OCI-LY7 (cell line): Measurements from ENCODE around the gene GLT8D2. TPM values are rescaled to one million over a fixed set of nuclear protein-coding genes. Genes with fewer than 3 reads are reported as not detected.

Experiments
- BruUV-seq: library from RNA; stranded (reverse); fragments of 400-500 nt; replicated peaks from 2 replicates; lab custom pipeline; 2021; lab: Mats Ljungman, UMichigan
- CTCF ChIA-PET: fragments of 300-600 bp; sonication (Branson Sonifier 250); formaldehyde crosslinking; loops from one replicate; lab custom pipeline; 2022; ENCODE audit warnings: antibody characterized with exemption; ENCODE audit not compliant: unreplicated experiment; lab: Charles Lee
- POLR2A ChIA-PET: fragments of 300-600 bp; sonication (Branson Sonifier 250); formaldehyde crosslinking; loops from one replicate; lab custom pipeline; 2022; ENCODE audit warnings: antibody characterized with exemption; lab: Charles Lee
- DNase-seq: peaks from one replicate; pipeline ENCODE4 v3.0.0-alpha.2; 2015; ENCODE audit warnings: low spot score
- H2AFZ ChIP-seq: fragments of 200-600 bp; sonication (generic), shearing (Covaris generic); 2 replicates; pipeline ENCODE4 v1.6.1; 2014; ENCODE audit warnings: mild to moderate bottlenecking, antibody characterized with exemption, low read length, moderate library complexity
- H3K27ac ChIP-seq: fragments of 200-600 bp; sonication (generic); 2 replicates; pipeline ENCODE4 v1.5.1; 2014; ENCODE audit warnings: mixed run types, low read depth, mild to moderate bottlenecking, moderate library complexity, low read length, inconsistent platforms; ENCODE audit not compliant: poor library complexity, severe bottlenecking
- H3K36me3 ChIP-seq: fragments of 200-600 bp; sonication (generic); 2 replicates; pipeline ENCODE4 v1.6.1; 2014; ENCODE audit warnings: mild to moderate bottlenecking, antibody characterized with exemption, low read length, moderate library complexity, mixed read lengths; ENCODE audit not compliant: insufficient read depth
- H3K4me1 ChIP-seq: fragments of 200-600 bp; sonication (generic); 2 replicates; pipeline ENCODE4 v1.5.1; 2014; ENCODE audit warnings: mild to moderate bottlenecking, low read length; ENCODE audit not compliant: insufficient read depth, poor library complexity, severe bottlenecking
- H3K4me2 ChIP-seq: fragments of 200-600 bp; sonication (generic); 2 replicates; pipeline ENCODE4 v1.6.1; 2014; ENCODE audit warnings: mild to moderate bottlenecking, low read length
- H3K4me3 ChIP-seq: fragments of 200-600 bp; sonication (generic); 2 replicates; pipeline ENCODE4 v1.5.1; 2014; ENCODE audit warnings: mild to moderate bottlenecking, low read depth, low read length; ENCODE audit not compliant: poor library complexity, severe bottlenecking
- H3K79me2 ChIP-seq: fragments of 200-600 bp; sonication (generic); 2 replicates; pipeline ENCODE4 v1.6.1; 2016; ENCODE audit warnings: low read depth, mild to moderate bottlenecking, low read length, moderate library complexity, mixed read lengths; ENCODE audit not compliant: insufficient read depth
- H3K9me2 ChIP-seq: fragments of 200-600 bp; sonication (generic); 2 replicates; pipeline ENCODE4 v1.6.1; 2016; ENCODE audit warnings: mild to moderate bottlenecking, low read length, mixed read lengths; ENCODE audit not compliant: insufficient read depth
- H3K9me3 ChIP-seq: fragments of 200-600 bp; sonication (generic); 2 replicates; pipeline ENCODE4 v1.6.1; 2014; ENCODE audit warnings: mild to moderate bottlenecking, mixed run types, low read length, mixed read lengths
- H4K20me1 ChIP-seq: fragments of 200-600 bp; sonication (generic); 2 replicates; pipeline ENCODE4 v1.6.1; 2014; ENCODE audit warnings: mild to moderate bottlenecking, antibody characterized with exemption, low read length, moderate library complexity, mixed read lengths; ENCODE audit not compliant: insufficient read depth
- EZH2phosphoT487 ChIP-seq: fragments of 200-600 bp; sonication (generic); IDR thresholded peaks from 2 replicates; pipeline ENCODE4 v1.6.1; 2018; ENCODE audit warnings: low read depth, borderline replicate concordance, mild to moderate bottlenecking, mixed run types, antibody characterized with exemption, low read length, moderate library complexity, mixed read lengths
- intact Hi-C: fragments of 100-400 bp; cut with micrococcal nuclease; formaldehyde crosslinking; loops from one replicate; pipeline ENCODE4 v1.10.0; 2022; ENCODE audit not compliant: unreplicated experiment
- total RNA-seq, 2 experiments: library from RNA; depleted of rRNA in 1 of 2; stranded (reverse); fragments of >200 nt in 1 of 2; shearing (Covaris generic) in 1 of 2; gene quantifications; 2 replicates each; pipeline ENCODE4 v1.2.3, GENCODE V29; 2014 to 2022
- TF ChIP-seq, protein P1 (sequence below): fragments of 200-600 bp; sonication (generic); conservative IDR thresholded peaks from 2 replicates; pipeline ENCODE4 v1.5.1; 2014; ENCODE audit warnings: mild to moderate bottlenecking, antibody characterized with exemption, low read length, moderate library complexity, mixed read lengths

The GLT8D2 gene
- total RNA-seq, 2 experiments from 2014 or later = not detected

DNA sequence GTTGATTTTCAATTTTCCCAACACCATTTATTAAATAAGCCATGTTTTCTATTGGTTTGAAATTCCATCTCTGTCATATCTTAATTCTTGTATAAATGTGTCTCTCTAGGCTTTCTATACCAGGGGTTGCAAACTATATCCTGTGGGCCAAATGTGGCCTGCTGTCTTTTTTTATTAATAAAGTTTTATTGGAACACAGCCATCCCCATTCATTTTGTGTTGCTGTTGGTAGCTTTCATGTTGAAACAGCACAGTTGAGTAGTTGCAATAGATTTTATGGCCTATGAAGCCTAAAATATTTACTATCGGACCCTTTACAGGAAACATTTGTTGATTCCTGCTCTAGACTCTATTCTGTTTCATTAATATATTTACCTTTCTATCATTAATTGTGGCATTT, 23.7 kb upstream of the GLT8D2 start:
- intact Hi-C loops = no loop called here

DNA sequence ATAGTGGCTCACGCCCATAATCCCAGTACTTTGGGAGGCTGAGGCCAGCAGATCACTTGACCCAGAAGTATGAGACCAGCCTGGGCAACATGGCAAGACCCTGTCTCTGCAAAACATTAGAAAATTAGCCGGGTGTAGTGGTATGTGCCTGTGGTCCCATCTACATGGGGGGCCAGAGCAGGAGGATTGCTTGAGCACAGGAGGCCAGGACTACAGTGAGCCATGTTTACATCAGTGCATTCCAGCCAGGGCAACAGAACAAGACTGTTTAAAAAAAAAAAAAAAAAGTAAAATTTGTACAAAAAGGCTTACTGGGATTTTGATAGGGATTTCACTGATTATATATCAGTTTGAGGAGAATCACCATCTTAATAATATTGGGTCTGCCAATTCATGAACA, 22.1 kb upstream of the GLT8D2 start:
- DNase-seq = no peak
- TF ChIP-seq, protein P1, sequence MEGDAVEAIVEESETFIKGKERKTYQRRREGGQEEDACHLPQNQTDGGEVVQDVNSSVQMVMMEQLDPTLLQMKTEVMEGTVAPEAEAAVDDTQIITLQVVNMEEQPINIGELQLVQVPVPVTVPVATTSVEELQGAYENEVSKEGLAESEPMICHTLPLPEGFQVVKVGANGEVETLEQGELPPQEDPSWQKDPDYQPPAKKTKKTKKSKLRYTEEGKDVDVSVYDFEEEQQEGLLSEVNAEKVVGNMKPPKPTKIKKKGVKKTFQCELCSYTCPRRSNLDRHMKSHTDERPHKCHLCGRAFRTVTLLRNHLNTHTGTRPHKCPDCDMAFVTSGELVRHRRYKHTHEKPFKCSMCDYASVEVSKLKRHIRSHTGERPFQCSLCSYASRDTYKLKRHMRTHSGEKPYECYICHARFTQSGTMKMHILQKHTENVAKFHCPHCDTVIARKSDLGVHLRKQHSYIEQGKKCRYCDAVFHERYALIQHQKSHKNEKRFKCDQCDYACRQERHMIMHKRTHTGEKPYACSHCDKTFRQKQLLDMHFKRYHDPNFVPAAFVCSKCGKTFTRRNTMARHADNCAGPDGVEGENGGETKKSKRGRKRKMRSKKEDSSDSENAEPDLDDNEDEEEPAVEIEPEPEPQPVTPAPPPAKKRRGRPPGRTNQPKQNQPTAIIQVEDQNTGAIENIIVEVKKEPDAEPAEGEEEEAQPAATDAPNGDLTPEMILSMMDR = no peak
- no peak for TF ChIP-seq EZH2phosphoT487
- Histone ChIP-seq H3K36me3 (peaks cover 39% of the 10 kb centered on the region), H3K9me2 (no peaks in the 10 kb centered on the region), H3K4me3 (no peak overlapping the region), H3K9me3 (no peaks in the 10 kb centered on the region), H3K79me2 (no peaks in the 10 kb centered on the region), H4K20me1 (no peaks in the 10 kb centered on the region), H3K4me2 (no peak overlapping the region), H2AFZ (no peak overlapping the region), H3K27ac (no peak overlapping the region), H3K4me1 (no peaks in the 10 kb centered on the region)
- intact Hi-C loops = no loop called here
- CTCF ChIA-PET = no interaction called here
- POLR2A ChIA-PET = no interaction called here
- no TSS peak for BruUV-seq

More for the DNA sequence above, 23.7 kb upstream of the GLT8D2 start:
- H3K79me2 ChIP-seq = no peaks in the 10 kb centered on the region
- H3K4me3 ChIP-seq = no peak overlapping the region
- H3K4me2 ChIP-seq = no peak overlapping the region
- H3K9me2 ChIP-seq = no peaks in the 10 kb centered on the region
- CTCF ChIA-PET = no interaction called here
- POLR2A ChIA-PET = no interaction called here
- H2AFZ ChIP-seq = no peak overlapping the region
- no TSS peak for BruUV-seq
- peaks cover 34% of the 10 kb centered on the region for H3K36me3 ChIP-seq
- H4K20me1 ChIP-seq = no peaks in the 10 kb centered on the region
- H3K4me1 ChIP-seq = no peaks in the 10 kb centered on the region
- H3K9me3 ChIP-seq = no peaks in the 10 kb centered on the region
- no peak overlapping the region for H3K27ac ChIP-seq
- no peak for DNase-seq
- no peak for TF ChIP-seq EZH2phosphoT487

DNA sequence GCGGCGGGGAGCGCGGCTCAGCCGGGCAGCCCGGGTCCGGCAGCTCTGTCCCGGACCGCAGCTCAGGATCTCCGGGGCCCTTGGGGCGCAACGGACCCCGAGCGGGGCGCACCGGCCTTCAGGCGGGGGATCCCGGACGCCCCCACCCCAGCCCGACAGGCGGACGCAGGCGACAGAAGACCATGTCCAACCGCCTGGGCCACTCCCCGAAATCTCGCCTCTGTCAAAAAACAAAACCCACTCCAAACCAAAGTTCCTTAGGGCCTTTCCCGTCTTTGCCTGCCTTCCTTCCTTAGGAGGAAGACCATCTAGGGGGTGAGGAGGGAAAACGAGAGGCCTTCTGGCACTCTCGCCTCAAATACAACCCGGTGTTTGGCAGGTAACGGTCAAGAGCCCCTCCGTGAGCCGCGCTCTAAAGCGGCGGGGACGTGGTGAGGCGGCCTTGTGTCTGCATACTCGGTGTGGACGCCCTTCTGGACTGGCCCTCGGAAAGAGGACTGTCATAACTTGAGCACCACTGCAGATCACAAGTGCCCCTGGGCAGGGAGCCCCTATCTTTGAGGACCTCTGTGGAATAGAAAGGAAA, 14.9 kb upstream of the GLT8D2 start:
- peak overlapping the region; percentile 82 for H3K4me2 ChIP-seq
- intact Hi-C loops = loop anchor here (2.0 to 10.0 kb wide), 2 partner anchors 44 to 290 kb away; no protein-coding TSS in a partner anchor
- peaks cover 19% of the 10 kb centered on the region; the same call in 1 of the 2 replicates for H3K36me3 ChIP-seq
- no peaks in the 10 kb centered on the region for H3K9me2 ChIP-seq
- peak overlapping the region; percentile 91 for H2AFZ ChIP-seq
- CTCF ChIA-PET = no interaction called here
- peak overlapping the region; percentile 97 for H3K4me3 ChIP-seq
- H3K79me2 ChIP-seq = peaks cover 10% of the 10 kb centered on the region; the same call in 1 of the 2 replicates
- BruUV-seq = no TSS peak
- no peak overlapping the region for H3K27ac ChIP-seq
- TF ChIP-seq EZH2phosphoT487 = no peak
- TF ChIP-seq, protein P1 = no peak
- no peaks in the 10 kb centered on the region for H4K20me1 ChIP-seq
- peak; percentile 6 for DNase-seq
- no peaks in the 10 kb centered on the region for H3K9me3 ChIP-seq
- peaks cover 16% of the 10 kb centered on the region for H3K4me1 ChIP-seq
- POLR2A ChIA-PET = interaction anchor here (0.8 to 1.4 kb wide), 4 partner anchors 41 to 136 kb away, joined by 3 to 4 read pairs (median 3); no protein-coding TSS in a partner anchor
